Hematopoietic multipotent progenitor cell (in vitro differentiated cells): ENCODE results near the gene SDF4. TPM values are rescaled to one million over a fixed set of nuclear protein-coding genes. Genes with fewer than 3 reads are reported as not detected.
A peak's percentile ranks its signal among the peaks of the same experiment; 100 is the strongest.

Experiments
- DNase-seq, 3 donors: peaks; one replicate each; pipeline ENCODE4 v3.0.0-alpha.2; 2011 to 2015; ENCODE audit warnings: low read depth in 2 of 3, low spot score in 2 of 3
- small RNA-seq: library from RNA; depleted of rRNA; stranded (forward); fragments of <200 nt; gene quantifications from one replicate; pipeline ENCODE3, GENCODE V24; 2012
- total RNA-seq: library from RNA; depleted of rRNA; stranded (reverse); fragments of >200 nt; gene quantifications from one replicate; pipeline ENCODE4 v1.2.3, GENCODE V29; 2012

Gene SDF4
- total RNA-seq, 1 donor, result 67.1 TPM

DNA sequence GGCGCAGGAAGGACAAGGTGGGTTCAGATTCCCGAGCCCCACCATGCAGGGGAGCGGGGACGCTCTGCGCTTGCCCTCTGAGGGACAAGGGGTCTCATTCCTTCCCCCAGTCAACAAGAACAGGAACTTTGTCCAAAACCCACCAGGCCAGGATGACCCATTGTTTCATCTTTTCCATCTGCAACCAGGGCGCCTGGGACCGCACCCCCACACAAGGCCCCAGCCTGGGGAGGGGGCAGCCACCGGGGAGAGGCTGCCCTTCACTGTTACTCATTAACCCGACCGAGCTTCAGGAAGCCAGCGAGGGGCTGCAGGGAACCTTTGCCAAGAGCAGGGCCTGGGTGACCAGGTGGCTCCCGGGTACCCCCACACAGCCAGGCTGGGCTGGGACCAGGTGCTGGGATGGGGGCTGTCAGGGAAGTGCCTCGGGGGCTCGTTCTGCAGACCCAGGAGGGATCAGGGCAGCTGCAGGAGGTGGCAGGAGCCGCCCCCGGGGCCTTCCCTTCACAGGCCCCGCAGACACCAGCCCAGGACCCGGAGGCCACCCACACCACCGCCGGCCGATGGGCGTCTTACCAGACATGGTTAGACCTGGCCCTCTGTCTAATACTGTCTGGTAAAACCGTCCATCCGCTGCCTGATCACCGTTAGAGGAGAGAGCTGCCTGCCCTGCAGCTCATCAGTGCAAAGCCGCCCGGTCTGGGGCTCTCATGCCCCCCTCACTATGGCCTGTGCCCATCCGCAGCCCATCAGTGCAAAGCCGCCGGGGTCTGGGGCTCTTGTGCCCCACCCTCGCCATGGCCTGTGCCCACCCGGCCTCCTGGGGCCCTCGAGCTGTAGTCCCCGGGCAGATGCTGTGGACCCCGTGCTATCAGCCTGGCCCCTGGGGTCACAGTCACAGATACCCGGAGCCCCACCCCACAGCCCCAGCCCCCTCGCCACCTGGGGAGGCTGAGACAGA lies 63.1 kb downstream of the SDF4 start:
- no peak for DNase-seq

DNA sequence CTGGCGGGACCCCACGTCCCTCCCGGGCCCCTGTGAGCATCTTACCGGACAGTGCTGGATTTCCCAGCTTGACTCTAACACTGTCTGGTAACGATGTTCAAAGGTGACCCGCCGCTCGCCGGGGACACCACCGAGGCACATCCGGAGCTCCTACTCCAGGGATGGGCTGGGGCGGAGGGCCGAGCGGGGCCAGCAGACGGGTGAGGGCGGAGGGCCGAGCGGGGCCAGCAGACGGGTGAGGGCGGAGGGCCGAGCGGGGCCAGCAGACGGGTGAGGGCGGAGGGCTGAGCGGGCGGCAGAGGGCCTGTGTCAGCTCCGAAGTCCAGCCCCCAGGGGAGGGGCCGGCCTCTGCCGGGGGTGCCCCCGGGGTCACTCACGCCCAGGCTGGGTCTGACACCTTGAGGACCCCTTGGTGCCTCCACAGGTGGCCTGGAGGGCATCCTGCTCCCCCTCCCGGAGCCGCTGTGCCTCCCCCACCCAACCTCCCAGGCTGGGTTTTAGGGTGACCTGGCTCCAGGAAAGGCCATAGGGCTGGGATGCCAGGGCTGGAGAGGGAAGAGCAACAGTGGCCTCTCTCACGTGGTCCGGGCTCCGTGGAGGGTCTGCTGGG lies 63.9 kb downstream of the SDF4 start:
- DNase-seq, result no peak

DNA sequence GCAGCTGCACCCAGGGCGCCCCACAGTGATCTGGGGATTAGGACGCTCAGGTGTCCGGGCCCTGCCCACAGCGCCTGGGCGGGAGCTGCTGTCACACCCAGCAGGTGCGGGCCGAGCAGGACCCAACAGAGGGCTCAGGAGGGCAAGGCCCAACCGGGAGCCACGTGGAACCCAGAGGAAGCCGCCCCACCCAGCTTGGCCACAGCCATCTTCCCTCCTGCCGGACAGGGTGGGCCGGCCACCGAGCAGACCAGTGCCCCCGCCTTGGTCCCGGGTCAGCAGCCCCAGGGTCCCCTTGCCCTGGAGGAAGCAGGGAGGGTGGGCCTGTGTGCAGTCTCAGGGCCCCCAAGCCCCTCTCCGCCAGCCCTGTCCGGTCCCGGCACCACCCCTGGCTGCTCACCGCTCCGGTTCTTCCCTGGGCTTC lies 64.4 kb downstream of the SDF4 start:
- DNase-seq, result no peak

Small RNAs within 50 kb of the gene (small RNA-seq; reads per million reads assigned to genes)
- gene MIR200A, result 0.61 reads per million
- 1.3 reads per million, percentile 47 among the genes with 10 or more reads in this experiment for gene MIR200B
- not detected for gene MIR429

Other genes starting within 250 kb of the SDF4 start
- under 0.01 TPM for gene PERM1, start 249.9 kb downstream of the SDF4 start, total RNA-seq
- 4.8 TPM for gene HES4, start 231.9 kb downstream of the SDF4 start, total RNA-seq
- 76.2 TPM for gene ISG15, start 218.5 kb downstream of the SDF4 start, total RNA-seq
- 3.8 TPM for gene AGRN, start 211.9 kb downstream of the SDF4 start, total RNA-seq
- gene RNF223, start 157.7 kb downstream of the SDF4 start, total RNA-seq, result not detected
- gene C1orf159, start 115.9 kb downstream of the SDF4 start, total RNA-seq, result 14.5 TPM
- 4.3 TPM for gene TTLL10, start 58.1 kb downstream of the SDF4 start, total RNA-seq
- gene TNFRSF18, start 25.4 kb downstream of the SDF4 start, total RNA-seq, result 4.3 TPM
- 4.3 TPM for gene TNFRSF4, start 17.8 kb downstream of the SDF4 start, total RNA-seq
- 38.5 TPM for gene B3GALT6, start 236 bp upstream of the SDF4 start, total RNA-seq
- 0.27 TPM for gene C1QTNF12, start 14.7 kb upstream of the SDF4 start, total RNA-seq
- gene UBE2J2, start 41.9 kb upstream of the SDF4 start, total RNA-seq, result 51.4 TPM
- 4.8 TPM for gene SCNN1D, start 48.4 kb upstream of the SDF4 start, total RNA-seq
- gene ACAP3, start 75.9 kb upstream of the SDF4 start, total RNA-seq, result 41.2 TPM
- 19.4 TPM for gene PUSL1, start 76.6 kb upstream of the SDF4 start, total RNA-seq
- gene INTS11, start 92.7 kb upstream of the SDF4 start, total RNA-seq, result 150 TPM
- 26.7 TPM for gene CPTP, start 92.8 kb upstream of the SDF4 start, total RNA-seq
- gene TAS1R3, start 99.3 kb upstream of the SDF4 start, total RNA-seq, result 0.54 TPM
- 52.5 TPM for gene DVL1, start 117.4 kb upstream of the SDF4 start, total RNA-seq
- not detected for gene MXRA8, start 126.6 kb upstream of the SDF4 start, total RNA-seq
- 30.2 TPM for gene AURKAIP1, start 143.2 kb upstream of the SDF4 start, total RNA-seq
- gene CCNL2, start 167.3 kb upstream of the SDF4 start, total RNA-seq, result 96.4 TPM
- 50.6 TPM for gene MRPL20, start 175.3 kb upstream of the SDF4 start, total RNA-seq
- 0.54 TPM for gene ANKRD65, start 189.3 kb upstream of the SDF4 start, total RNA-seq
- gene VWA1, start 203.7 kb upstream of the SDF4 start, total RNA-seq, result 4.8 TPM
- gene ATAD3C, start 217.7 kb upstream of the SDF4 start, total RNA-seq, result 1.3 TPM
- gene ATAD3B, start 239.8 kb upstream of the SDF4 start, total RNA-seq, result 15.1 TPM